ENCODE results near the gene OSBPL10.
A peak's percentile ranks its signal among the peaks of the same experiment; 100 is the strongest.
"Not testable (repeated sequence)": the region's sequence is repeated elsewhere in the genome, so short reads cannot be mapped to it uniquely, and the experiment has no call there.

OSBPL10 gene

DNA sequence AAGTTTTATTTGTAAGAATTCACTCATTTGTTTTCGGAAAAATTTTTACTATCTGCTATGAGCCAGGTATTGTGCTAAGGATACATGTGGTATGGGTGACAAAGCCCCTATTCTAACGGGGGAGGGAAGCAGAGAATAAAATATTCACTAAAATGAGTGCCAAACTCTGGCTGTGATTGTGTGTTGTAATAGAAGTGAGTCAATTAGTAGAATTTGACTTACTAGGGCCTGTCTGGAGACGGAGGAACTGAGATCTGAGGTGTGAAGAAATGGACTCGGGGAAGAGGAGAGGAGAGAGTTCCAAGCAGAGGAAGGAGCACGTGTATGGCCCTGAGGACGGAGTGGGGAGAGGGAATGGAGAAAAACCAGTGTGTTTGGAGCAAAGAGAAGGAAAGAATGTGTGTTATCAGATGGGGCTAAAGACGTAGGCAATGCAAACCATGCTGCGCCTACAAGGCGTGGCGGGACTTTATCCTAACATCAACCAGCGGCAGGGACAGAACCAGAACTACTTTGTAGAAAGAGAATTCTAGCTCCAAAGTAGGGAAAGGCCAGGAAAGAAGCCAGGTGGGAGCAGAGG, 89.1 kb downstream of the OSBPL10 start:
- DNase-seq (ENCODE audit: low read depth, low spot score): no peak

- no peak for DNase-seq (ENCODE audit: low read depth, low spot score)
Observed at GRCh38 chr3:31890742-31891469, 90.2 kb downstream of the OSBPL10 start.

DNA sequence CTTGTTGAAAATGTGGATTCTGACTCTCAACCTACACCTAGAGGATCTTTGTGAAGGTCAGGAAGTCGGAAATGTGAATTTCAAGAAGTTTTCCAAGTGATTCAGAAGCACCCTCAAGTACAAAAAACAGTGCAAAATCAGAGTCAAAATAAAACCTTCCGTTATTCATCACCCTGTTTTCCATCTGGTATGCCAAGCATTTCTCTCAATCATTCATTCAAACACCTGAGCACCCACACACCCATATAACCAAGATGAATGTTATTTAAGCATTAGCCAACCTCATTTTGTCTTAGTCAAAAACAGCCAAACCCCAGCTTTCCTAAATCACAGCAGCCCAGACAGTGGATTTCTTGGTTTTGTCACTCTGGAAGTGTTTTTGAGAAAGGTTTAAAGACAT, 91.1 kb downstream of the OSBPL10 start:
- DNase-seq (ENCODE audit: low read depth, low spot score): no peak

DNA sequence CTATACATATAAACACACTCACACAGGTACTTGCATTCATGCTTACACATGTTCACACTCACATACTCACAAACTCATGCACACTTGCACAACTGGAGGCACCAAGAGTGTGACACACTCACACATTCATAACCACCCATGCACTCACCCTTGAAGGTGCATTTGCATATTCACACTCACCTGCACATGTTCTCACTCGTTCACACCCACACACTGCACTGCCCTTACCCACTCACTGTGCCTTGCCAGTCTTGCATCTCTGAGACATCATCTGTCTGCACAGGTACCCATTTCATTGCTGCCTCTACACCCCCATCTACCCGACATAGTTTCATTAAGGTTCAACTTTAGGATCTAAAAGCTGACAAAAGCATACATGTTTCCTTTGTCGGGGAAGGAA, 95.8 kb downstream of the OSBPL10 start:
- DNase-seq (ENCODE audit: low read depth, low spot score): no peak

- no peak for DNase-seq (ENCODE audit: low read depth, low spot score)
Observed at GRCh38 chr3:31884251-31884650, 96.8 kb downstream of the OSBPL10 start.

DNA sequence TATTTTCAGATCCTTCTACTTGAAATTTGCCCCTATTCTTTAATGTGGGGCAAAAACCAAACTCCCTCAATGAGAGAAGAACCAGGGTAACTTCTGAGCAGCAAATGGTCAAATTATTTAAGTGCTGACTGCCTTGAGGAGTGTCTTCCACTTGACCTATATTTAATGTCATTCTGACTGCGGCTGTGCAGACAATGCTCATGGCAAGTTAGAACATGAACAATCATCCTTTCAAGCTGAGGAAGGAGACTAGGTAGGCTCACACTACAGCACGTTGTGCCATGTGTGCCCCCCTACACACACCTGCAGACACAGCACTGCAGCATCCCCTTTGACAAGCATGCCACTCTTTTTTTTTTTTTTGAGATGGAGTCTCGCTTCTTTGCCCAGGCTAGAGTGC, 98.2 kb downstream of the OSBPL10 start:
- DNase-seq (ENCODE audit: low read depth, low spot score): no peak

DNA sequence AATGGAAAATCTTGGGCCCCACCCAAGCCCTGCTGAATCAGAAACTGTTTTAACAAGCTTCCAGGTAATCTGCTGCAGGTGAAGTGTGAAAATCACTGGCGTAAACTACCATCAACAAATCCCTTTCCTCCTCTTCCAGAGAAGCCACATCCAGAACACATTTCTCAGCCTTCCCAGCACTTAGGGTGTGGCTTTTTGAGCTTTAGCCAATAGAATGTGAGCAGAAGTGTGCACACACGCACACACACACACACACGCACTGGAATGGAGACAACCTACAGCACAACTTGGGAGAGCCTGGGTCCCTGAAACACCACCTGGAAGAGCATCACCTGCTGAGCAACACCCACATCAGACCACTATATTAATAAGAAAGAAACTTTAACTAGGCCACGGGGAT, 98.6 kb downstream of the OSBPL10 start:
- DNase-seq (ENCODE audit: low read depth, low spot score): no peak

DNA sequence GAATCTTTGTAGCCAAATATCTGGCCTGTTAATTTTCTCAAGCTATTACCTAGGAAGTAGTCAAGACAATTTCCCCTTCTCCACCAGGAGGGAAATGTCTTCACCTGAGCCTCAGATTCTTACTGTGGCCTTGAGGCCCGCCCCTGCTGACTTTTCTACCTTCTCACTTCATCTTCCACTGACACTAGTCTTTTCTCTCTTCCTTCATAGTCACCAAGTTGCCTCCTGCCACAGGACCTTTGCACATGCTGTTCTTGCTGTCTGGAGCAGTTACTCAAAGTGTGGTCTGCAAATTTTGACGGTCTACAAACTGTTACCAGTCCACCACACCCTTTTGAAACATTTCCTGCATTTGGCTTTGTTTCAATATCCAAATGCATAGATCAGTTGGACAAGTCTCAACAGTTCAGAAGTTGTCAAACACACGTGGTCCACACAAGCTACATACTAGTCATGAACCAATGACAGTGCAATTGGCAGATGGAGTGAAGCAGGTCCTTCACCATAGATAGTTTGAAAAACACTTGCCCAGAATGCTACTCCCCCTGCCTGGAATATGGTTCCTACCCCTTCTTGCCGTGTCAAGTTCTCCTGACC, 100.5 kb downstream of the OSBPL10 start:
- DNase-seq (ENCODE audit: low read depth, low spot score): no peak

GRCh38 chr3:31880020-31880419, 101.0 kb downstream of the OSBPL10 start:
- DNase-seq (ENCODE audit: low read depth, low spot score): no peak

DNA sequence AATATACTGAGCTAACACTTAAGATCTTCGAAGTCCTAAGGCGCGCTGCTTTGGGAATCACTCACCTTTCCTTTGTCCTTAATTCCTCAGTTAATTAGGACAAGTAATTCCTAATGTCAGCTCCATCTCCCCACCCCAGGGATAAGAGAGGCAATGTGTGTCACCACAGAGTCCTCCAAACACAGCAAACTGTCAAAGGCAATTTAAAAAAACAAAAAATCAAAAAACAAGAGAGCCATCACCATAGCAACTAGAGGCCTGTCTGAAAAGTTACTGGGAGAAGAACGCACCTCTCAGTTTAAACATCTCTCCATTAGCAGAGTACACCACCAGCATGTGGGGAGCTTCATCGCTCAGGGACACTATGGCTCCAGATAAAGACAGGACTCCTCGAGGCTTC, 101.7 kb downstream of the OSBPL10 start:
- no peak for DNase-seq (ENCODE audit: low read depth, low spot score)

- no peak for DNase-seq (ENCODE audit: low read depth, low spot score)
Observed at GRCh38 chr3:31878231-31878838, 102.7 kb downstream of the OSBPL10 start.

GRCh38 chr3:31876331-31876730, 104.7 kb downstream of the OSBPL10 start:
- peak; percentile 18 for DNase-seq (ENCODE audit: low read depth, low spot score)

- no peak for DNase-seq (ENCODE audit: low read depth, low spot score)
Observed at GRCh38 chr3:31875437-31875836, 105.6 kb downstream of the OSBPL10 start.

DNA sequence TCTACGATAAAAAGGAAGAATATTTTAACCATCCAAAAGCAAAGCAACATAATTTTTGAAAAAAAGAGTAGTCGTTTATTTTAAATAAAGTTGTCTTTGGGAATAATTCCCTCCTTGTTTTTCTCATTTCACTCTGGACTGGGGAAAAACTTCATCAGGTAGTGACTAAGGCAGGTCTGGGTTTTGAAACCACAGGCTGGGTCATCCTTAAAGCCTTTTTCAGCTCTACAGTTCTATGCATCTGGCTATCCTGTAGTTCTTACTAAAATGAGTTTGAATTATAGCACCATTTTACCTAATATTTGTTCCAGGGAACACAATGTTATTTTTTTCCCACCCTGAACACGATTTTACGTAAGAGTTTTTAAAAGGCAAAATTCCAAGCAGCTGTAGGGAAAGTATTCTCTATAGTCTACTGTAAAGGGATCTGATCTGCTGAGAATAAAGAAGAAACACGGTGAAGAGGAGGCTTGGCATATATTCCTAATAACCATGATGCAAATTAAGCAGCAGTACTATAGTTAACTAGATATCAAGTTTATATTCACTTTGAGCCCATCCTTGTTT, 107.7 kb downstream of the OSBPL10 start:
- no peak for DNase-seq (ENCODE audit: low read depth, low spot score)

GRCh38 chr3:31871939-31872507, 109.0 kb downstream of the OSBPL10 start:
- DNase-seq (ENCODE audit: low read depth, low spot score): no peak

- DNase-seq (ENCODE audit: low read depth, low spot score): not testable (repeated sequence)
Observed at GRCh38 chr3:31870111-31870510, 111.0 kb downstream of the OSBPL10 start.

- no peak for DNase-seq (ENCODE audit: low read depth, low spot score)
Observed at GRCh38 chr3:31868236-31868635, 112.8 kb downstream of the OSBPL10 start.

- DNase-seq (ENCODE audit: low read depth, low spot score): no peak
Observed at GRCh38 chr3:31862666-31863279, 118.3 kb downstream of the OSBPL10 start.

DNA sequence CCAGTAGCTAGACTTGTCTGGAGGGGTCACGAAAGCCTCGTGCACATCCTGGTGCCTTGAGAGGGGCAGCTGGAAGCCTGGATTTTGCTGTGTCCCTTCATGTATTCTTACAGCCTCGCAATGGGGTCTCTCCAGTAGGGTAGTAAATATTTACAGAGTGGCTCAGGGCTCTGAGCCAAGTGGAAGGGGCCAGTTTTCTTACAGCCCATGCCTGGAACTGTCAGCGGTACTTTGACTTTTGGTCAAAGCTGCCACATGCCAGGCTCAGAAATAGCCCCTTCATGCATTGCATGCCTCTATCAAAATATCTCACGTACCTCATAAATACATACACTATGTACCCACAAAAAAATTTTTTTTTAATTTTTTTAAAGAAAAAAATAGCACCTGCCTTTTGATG, 119.2 kb downstream of the OSBPL10 start:
- DNase-seq (ENCODE audit: low read depth, low spot score): no peak

DNA sequence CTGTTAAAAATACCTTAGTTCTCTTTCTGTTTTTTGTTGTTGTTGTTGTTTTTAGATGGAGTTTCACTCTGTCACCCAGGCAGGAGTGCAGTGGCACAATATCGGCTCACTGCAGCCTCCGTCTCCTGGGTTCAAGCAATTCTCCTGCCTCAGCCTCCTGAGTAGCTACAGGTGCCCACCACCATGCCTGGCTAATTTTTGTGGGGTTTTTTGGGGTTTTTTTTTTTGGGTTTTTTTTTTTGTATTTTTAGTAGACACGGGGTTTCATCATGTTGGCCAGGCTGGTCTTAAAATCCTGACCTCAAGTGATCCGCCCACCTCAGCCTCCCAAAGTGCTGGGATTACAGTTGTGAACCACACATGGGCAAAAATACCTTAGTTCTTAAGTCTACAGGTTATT, 120.4 kb downstream of the OSBPL10 start:
- not testable (repeated sequence) for DNase-seq (ENCODE audit: low read depth, low spot score)

DNA sequence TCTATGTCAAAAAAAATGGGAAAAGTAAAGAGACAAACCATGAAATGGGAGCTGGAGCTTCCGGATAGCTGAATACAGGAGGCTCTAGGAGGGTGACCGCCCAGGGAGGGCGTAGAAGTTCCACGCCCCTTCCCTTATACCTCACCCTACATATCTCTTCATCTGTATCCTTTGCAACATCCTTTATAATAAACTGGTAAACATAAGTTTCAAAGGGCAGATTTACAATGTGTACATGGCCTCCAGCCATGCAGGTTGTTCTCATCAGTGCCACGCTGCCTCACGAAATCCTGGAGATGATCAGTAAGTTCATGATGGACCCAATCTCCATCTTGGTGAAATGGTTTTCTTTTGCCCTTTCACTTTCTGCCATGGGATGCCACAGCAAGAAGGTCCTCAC, 121.8 kb downstream of the OSBPL10 start:
- no peak for DNase-seq (ENCODE audit: low read depth, low spot score)

GRCh38 chr3:31858439-31858838, 122.6 kb downstream of the OSBPL10 start:
- DNase-seq (ENCODE audit: low read depth, low spot score): no peak
